ENCODE data around the gene SDF4.

SDF4 gene

GRCh38 chr1:1245817-1246576, 14.2 kb upstream of the SDF4 start:
- H3K4me1 ChIP-seq (ENCODE audit: control insufficient read depth, insufficient read depth, low read length): peaks cover 9% of the 10 kb centered on the region
- no peaks in the 10 kb centered on the region for H3K9me3 ChIP-seq (ENCODE audit: control insufficient read depth, low read length)
- H3K9ac ChIP-seq (ENCODE audit: low read length): no peak overlapping the region
- peaks cover 30% of the 10 kb centered on the region for H3K27me3 ChIP-seq (ENCODE audit: control insufficient read depth, insufficient read depth, low read length)
- no peaks in the 10 kb centered on the region for H3K36me3 ChIP-seq (ENCODE audit: control insufficient read depth, insufficient read depth, low read length)
- no peak overlapping the region for H3K4me3 ChIP-seq (ENCODE audit: low read length)

GRCh38 chr1:1245178-1245816, 13.5 kb upstream of the SDF4 start:
- H3K9me3 ChIP-seq (ENCODE audit: control insufficient read depth, low read length): no peaks in the 10 kb centered on the region
- peaks cover 30% of the 10 kb centered on the region for H3K27me3 ChIP-seq (ENCODE audit: control insufficient read depth, insufficient read depth, low read length)
- peaks cover 11% of the 10 kb centered on the region for H3K4me1 ChIP-seq (ENCODE audit: control insufficient read depth, insufficient read depth, low read length)
- H3K36me3 ChIP-seq (ENCODE audit: control insufficient read depth, insufficient read depth, low read length): no peaks in the 10 kb centered on the region
- no peak overlapping the region for H3K4me3 ChIP-seq (ENCODE audit: low read length)
- no peak overlapping the region for H3K9ac ChIP-seq (ENCODE audit: low read length)

GRCh38 chr1:1244192-1244811, 12.5 kb upstream of the SDF4 start:
- no peak overlapping the region for H3K9ac ChIP-seq (ENCODE audit: low read length)
- H3K36me3 ChIP-seq (ENCODE audit: control insufficient read depth, insufficient read depth, low read length): no peaks in the 10 kb centered on the region
- H3K4me1 ChIP-seq (ENCODE audit: control insufficient read depth, insufficient read depth, low read length): peaks cover 14% of the 10 kb centered on the region
- H3K27me3 ChIP-seq (ENCODE audit: control insufficient read depth, insufficient read depth, low read length): peaks cover 40% of the 10 kb centered on the region
- peak overlapping the region; percentile 22 for H3K4me3 ChIP-seq (ENCODE audit: low read length)
- no peaks in the 10 kb centered on the region for H3K9me3 ChIP-seq (ENCODE audit: control insufficient read depth, low read length)

GRCh38 chr1:1243807-1244191, 12.0 kb upstream of the SDF4 start:
- Histone ChIP-seq H3K36me3 (ENCODE audit: control insufficient read depth, insufficient read depth, low read length) (no peaks in the 10 kb centered on the region), H3K9ac (ENCODE audit: low read length) (no peak overlapping the region), H3K9me3 (ENCODE audit: control insufficient read depth, low read length) (no peaks in the 10 kb centered on the region), H3K4me3 (ENCODE audit: low read length) (peak overlapping the region; percentile 22), H3K4me1 (ENCODE audit: control insufficient read depth, insufficient read depth, low read length) (peaks cover 14% of the 10 kb centered on the region), H3K27me3 (ENCODE audit: control insufficient read depth, insufficient read depth, low read length) (peaks cover 45% of the 10 kb centered on the region)

GRCh38 chr1:1243266-1243660, 11.5 kb upstream of the SDF4 start:
- Histone ChIP-seq H3K36me3 (ENCODE audit: control insufficient read depth, insufficient read depth, low read length) (no peaks in the 10 kb centered on the region), H3K9me3 (ENCODE audit: control insufficient read depth, low read length) (no peaks in the 10 kb centered on the region), H3K4me3 (ENCODE audit: low read length) (no peak overlapping the region), H3K4me1 (ENCODE audit: control insufficient read depth, insufficient read depth, low read length) (peaks cover 18% of the 10 kb centered on the region), H3K9ac (ENCODE audit: low read length) (no peak overlapping the region), H3K27me3 (ENCODE audit: control insufficient read depth, insufficient read depth, low read length) (peaks cover 50% of the 10 kb centered on the region)

- no peaks in the 10 kb centered on the region for H3K36me3 ChIP-seq (ENCODE audit: control insufficient read depth, insufficient read depth, low read length)
- peaks cover 50% of the 10 kb centered on the region for H3K27me3 ChIP-seq (ENCODE audit: control insufficient read depth, insufficient read depth, low read length)
- H3K4me1 ChIP-seq (ENCODE audit: control insufficient read depth, insufficient read depth, low read length): peaks cover 24% of the 10 kb centered on the region
- no peak overlapping the region for H3K4me3 ChIP-seq (ENCODE audit: low read length)
- H3K9ac ChIP-seq (ENCODE audit: low read length): no peak overlapping the region
- H3K9me3 ChIP-seq (ENCODE audit: control insufficient read depth, low read length): no peaks in the 10 kb centered on the region
Observed at GRCh38 chr1:1242461-1243265, 10.9 kb upstream of the SDF4 start.

- H3K27me3 ChIP-seq (ENCODE audit: control insufficient read depth, insufficient read depth, low read length): peaks cover 50% of the 10 kb centered on the region
Observed at GRCh38 chr1:1241588-1242219, 9.9 kb upstream of the SDF4 start.

GRCh38 chr1:1240822-1241587, 9.2 kb upstream of the SDF4 start:
- Histone ChIP-seq H3K9me3 (ENCODE audit: control insufficient read depth, low read length) (no peaks in the 10 kb centered on the region), H3K4me1 (ENCODE audit: control insufficient read depth, insufficient read depth, low read length) (peaks cover 31% of the 10 kb centered on the region), H3K4me3 (ENCODE audit: low read length) (no peak overlapping the region), H3K36me3 (ENCODE audit: control insufficient read depth, insufficient read depth, low read length) (no peaks in the 10 kb centered on the region), H3K27me3 (ENCODE audit: control insufficient read depth, insufficient read depth, low read length) (peaks cover 47% of the 10 kb centered on the region), H3K9ac (ENCODE audit: low read length) (no peak overlapping the region)

More at GRCh38 chr1:1241588-1242219, 9.9 kb upstream of the SDF4 start:
- Histone ChIP-seq H3K4me3 (ENCODE audit: low read length) (no peak overlapping the region), H3K36me3 (ENCODE audit: control insufficient read depth, insufficient read depth, low read length) (no peaks in the 10 kb centered on the region), H3K4me1 (ENCODE audit: control insufficient read depth, insufficient read depth, low read length) (peaks cover 31% of the 10 kb centered on the region), H3K9me3 (ENCODE audit: control insufficient read depth, low read length) (no peaks in the 10 kb centered on the region), H3K9ac (ENCODE audit: low read length) (no peak overlapping the region)

- H3K27me3 ChIP-seq (ENCODE audit: control insufficient read depth, insufficient read depth, low read length): peaks cover 41% of the 10 kb centered on the region
- no peak overlapping the region for H3K4me3 ChIP-seq (ENCODE audit: low read length)
- no peak overlapping the region for H3K9ac ChIP-seq (ENCODE audit: low read length)
- no peaks in the 10 kb centered on the region for H3K36me3 ChIP-seq (ENCODE audit: control insufficient read depth, insufficient read depth, low read length)
- H3K9me3 ChIP-seq (ENCODE audit: control insufficient read depth, low read length): no peaks in the 10 kb centered on the region
- H3K4me1 ChIP-seq (ENCODE audit: control insufficient read depth, insufficient read depth, low read length): peaks cover 31% of the 10 kb centered on the region
Observed at GRCh38 chr1:1240348-1240732, 8.5 kb upstream of the SDF4 start.

GRCh38 chr1:1239614-1240347, 8.0 kb upstream of the SDF4 start:
- peaks cover 31% of the 10 kb centered on the region for H3K4me1 ChIP-seq (ENCODE audit: control insufficient read depth, insufficient read depth, low read length)
- peaks cover 40% of the 10 kb centered on the region for H3K27me3 ChIP-seq (ENCODE audit: control insufficient read depth, insufficient read depth, low read length)
- no peaks in the 10 kb centered on the region for H3K9me3 ChIP-seq (ENCODE audit: control insufficient read depth, low read length)
- no peaks in the 10 kb centered on the region for H3K36me3 ChIP-seq (ENCODE audit: control insufficient read depth, insufficient read depth, low read length)
- no peak overlapping the region for H3K9ac ChIP-seq (ENCODE audit: low read length)
- H3K4me3 ChIP-seq (ENCODE audit: low read length): no peak overlapping the region
